HG03469 (cell line): ENCODE results near the gene SCN8A.
"Not testable (repeated sequence)": the region's sequence is repeated elsewhere in the genome, so short reads cannot be mapped to it uniquely, and the experiment has no call there.

Experiments used
- ATAC-seq: cut with Tn5 transposase; IDR thresholded peaks from one replicate; pipeline ENCODE4 v1.9.1; 2021; ENCODE audit warnings: mild to moderate bottlenecking, moderate library complexity, moderate number of reproducible peaks; ENCODE audit not compliant: unreplicated experiment

SCN8A gene

GRCh38 chr12:51755251-51755650, 164.2 kb downstream of the SCN8A start:
- no peak for ATAC-seq

GRCh38 chr12:51759175-51759574, 168.1 kb downstream of the SCN8A start:
- no peak for ATAC-seq

GRCh38 chr12:51759695-51760094, 168.7 kb downstream of the SCN8A start:
- ATAC-seq: no peak

GRCh38 chr12:51760231-51760630, 169.2 kb downstream of the SCN8A start:
- ATAC-seq: no peak

- no peak for ATAC-seq
Measured at GRCh38 chr12:51763743-51764142, 172.7 kb downstream of the SCN8A start.

- ATAC-seq: no peak
Measured at GRCh38 chr12:51766067-51766676, 175.1 kb downstream of the SCN8A start.

GRCh38 chr12:51771008-51771407, 180.0 kb downstream of the SCN8A start:
- ATAC-seq: no peak

- no peak for ATAC-seq
Measured at GRCh38 chr12:51773145-51773869, 182.3 kb downstream of the SCN8A start.

GRCh38 chr12:51774933-51775332, 183.9 kb downstream of the SCN8A start:
- no peak for ATAC-seq

- no peak for ATAC-seq
Measured at GRCh38 chr12:51777457-51777856, 186.4 kb downstream of the SCN8A start.

- ATAC-seq: no peak
Measured at GRCh38 chr12:51777973-51778372, 186.9 kb downstream of the SCN8A start.

GRCh38 chr12:51779876-51780275, 188.8 kb downstream of the SCN8A start:
- ATAC-seq: no peak

- no peak for ATAC-seq
Measured at GRCh38 chr12:51784688-51785087, 193.7 kb downstream of the SCN8A start.

- no peak for ATAC-seq
Measured at GRCh38 chr12:51785906-51786305, 194.9 kb downstream of the SCN8A start.

- ATAC-seq: no peak
Measured at GRCh38 chr12:51788876-51789275, 197.8 kb downstream of the SCN8A start.

GRCh38 chr12:51792417-51792816, 201.4 kb downstream of the SCN8A start:
- ATAC-seq: no peak

- no peak for ATAC-seq
Measured at GRCh38 chr12:51793201-51793600, 202.2 kb downstream of the SCN8A start.

- no peak for ATAC-seq
Measured at GRCh38 chr12:51797301-51797700, 206.3 kb downstream of the SCN8A start.

GRCh38 chr12:51798051-51798450, 207.0 kb downstream of the SCN8A start:
- not testable (repeated sequence) for ATAC-seq

- ATAC-seq: no peak
Measured at GRCh38 chr12:51798501-51798900, 207.5 kb downstream of the SCN8A start.

GRCh38 chr12:51801027-51801426, 210.0 kb downstream of the SCN8A start:
- ATAC-seq: no peak

- no peak for ATAC-seq
Measured at GRCh38 chr12:51806896-51807295, 215.9 kb downstream of the SCN8A start.

- no peak for ATAC-seq
Measured at GRCh38 chr12:51809193-51809592, 218.2 kb downstream of the SCN8A start.
